NCI-H2107 treated with DMSO at 0.1 percent for 48 hours (cell line): ENCODE measurements around the gene ADD3.

Experiments used
- DNase-seq: peaks from one replicate; lab custom pipeline; 2025; ENCODE audit not compliant: unreplicated experiment; lab: John Stamatoyannopoulos, UW

ADD3 gene

GRCh38 chr10:110007701-110008517 lies at the start of gene ADD3:
Gene ADD3, plus strand, starts transcription at chr10:110007984. Its CDS starts 92,670 bp downstream, at chr10:110100654.
- DNase-seq: no peak

- DNase-seq: peak; percentile 8
Observed at GRCh38 chr10:109958059-109958458, 49.7 kb upstream of the ADD3 start.

GRCh38 chr10:109959259-109960145 lies 48.3 kb upstream of the ADD3 start:
- no peak for DNase-seq

- DNase-seq: no peak
Observed at GRCh38 chr10:109960682-109961081, 47.1 kb upstream of the ADD3 start.

- peak; percentile 60 for DNase-seq
Observed at GRCh38 chr10:109961174-109962001, 46.4 kb upstream of the ADD3 start.

GRCh38 chr10:109962247-109962646 lies 45.5 kb upstream of the ADD3 start:
- no peak for DNase-seq

- DNase-seq: no peak
Observed at GRCh38 chr10:109963439-109963838, 44.3 kb upstream of the ADD3 start.

- no peak for DNase-seq
Observed at GRCh38 chr10:109964318-109964717, 43.5 kb upstream of the ADD3 start.

GRCh38 chr10:109966961-109967738 lies 40.6 kb upstream of the ADD3 start:
- no peak for DNase-seq

- no peak for DNase-seq
Observed at GRCh38 chr10:109967739-109968088, 40.1 kb upstream of the ADD3 start.

GRCh38 chr10:109968953-109969759 lies 38.6 kb upstream of the ADD3 start:
- DNase-seq: no peak

- no peak for DNase-seq
Observed at GRCh38 chr10:109969760-109970346, 37.9 kb upstream of the ADD3 start.

- DNase-seq: no peak
Observed at GRCh38 chr10:109971634-109972033, 36.1 kb upstream of the ADD3 start.

GRCh38 chr10:109972372-109973001 lies 35.3 kb upstream of the ADD3 start:
- DNase-seq: no peak

GRCh38 chr10:109973326-109973829 lies 34.4 kb upstream of the ADD3 start:
- DNase-seq: no peak

- DNase-seq: no peak
Observed at GRCh38 chr10:109974504-109975191, 33.1 kb upstream of the ADD3 start.

GRCh38 chr10:109975244-109976190 lies 32.3 kb upstream of the ADD3 start:
- DNase-seq: no peak
